H1 (cell line): ENCODE measurements around the gene MYO7B. TPM values are rescaled to one million over a fixed set of nuclear protein-coding genes. Genes with fewer than 3 reads are reported as not detected.

Experiments
- CTCF ChIA-PET: fragments of 300-600 bp; sonication (Branson Sonifier 250); formaldehyde crosslinking; loops from one replicate; lab custom pipeline; 2021; ENCODE audit not compliant: partially characterized antibody; lab: Charles Lee
- POLR2A ChIA-PET: fragments of 300-600 bp; sonication (Branson Sonifier 250); formaldehyde crosslinking; loops from one replicate; lab custom pipeline; 2021; ENCODE audit warnings: inconsistent platforms; ENCODE audit not compliant: partially characterized antibody; lab: Charles Lee
- DNase-seq, 2 experiments: peaks; one replicate each; pipeline versions ENCODE4 v3.0.0 to v3.0.0-alpha.2; 2010 to 2022; ENCODE audit warnings: low spot score in 2 of 2, low read depth in 1 of 2, mixed read lengths in 1 of 2
- FAIRE-seq: peaks from 2 replicates; lab custom pipeline; 2011; peaks lifted over from hg19 to GRCh38; lab: Jason Lieb, UNC
- H2AFZ ChIP-seq: 2 replicates; pipeline ENCODE4 v1.8.1; 2012; ENCODE audit warnings: low read length, inconsistent platforms
- H2AK5ac ChIP-seq: 2 replicates; pipeline ENCODE4 v1.6.1; 2013; ENCODE audit warnings: low read depth, low read length
- H2BK120ac ChIP-seq: replicated peaks from 2 replicates; pipeline ENCODE3; 2013; ENCODE audit warnings: low read depth, low read length, inconsistent platforms
- H2BK12ac ChIP-seq: 2 replicates; pipeline ENCODE4 v1.6.1; 2013; ENCODE audit warnings: low read depth, low read length
- H2BK15ac ChIP-seq: 2 replicates; pipeline ENCODE4 v1.6.1; 2013; ENCODE audit warnings: low read length
- H2BK20ac ChIP-seq: 2 replicates; pipeline ENCODE4 v1.6.1; 2013; ENCODE audit warnings: low read length
- H2BK5ac ChIP-seq: 2 replicates; pipeline ENCODE4 v1.6.1; 2013; ENCODE audit warnings: low read depth, low read length
- H3K14ac ChIP-seq: 2 replicates; pipeline ENCODE4 v1.6.1; 2013; ENCODE audit warnings: inconsistent platforms; ENCODE audit not compliant: insufficient read length
- H3K18ac ChIP-seq: 2 replicates; pipeline ENCODE4 v1.6.1; 2013; ENCODE audit warnings: low read length; ENCODE audit errors: extremely low read depth
- H3K23ac ChIP-seq: 2 replicates; pipeline ENCODE4 v1.6.1; 2013; ENCODE audit warnings: inconsistent platforms; ENCODE audit not compliant: insufficient read length
- H3K23me2 ChIP-seq: 2 replicates; pipeline ENCODE4 v1.6.1; 2013; ENCODE audit warnings: low read depth, low read length
- H3K27ac ChIP-seq: 2 replicates; pipeline ENCODE4 v1.6.1; 2011; ENCODE audit warnings: low read depth, low read length, inconsistent platforms
- H3K27me3 ChIP-seq, 4 experiments: replicated peaks in 1 of 4; 1 replicate in 1 of 4; 2 replicates in 3 of 4; pipeline versions ENCODE4 v1.6.1 to v1.8.1; 2011 to 2013; ENCODE audit warnings: low read length in 3 of 4, mild to moderate bottlenecking in 3 of 4, inconsistent platforms in 2 of 4, mixed read lengths in 2 of 4, moderate library complexity in 1 of 4; ENCODE audit not compliant: control insufficient read depth in 3 of 4, insufficient read depth in 3 of 4; ENCODE audit errors: extremely low read depth in 1 of 4
- H3K36me3 ChIP-seq, 4 experiments: 2 replicates each; pipeline versions ENCODE4 v1.6.1 to v1.8.1; 2011 to 2013; ENCODE audit warnings: mild to moderate bottlenecking in 4 of 4, low read length in 3 of 4, moderate library complexity in 2 of 4, control low read depth in 1 of 4, inconsistent platforms in 1 of 4; ENCODE audit not compliant: insufficient read depth in 4 of 4, control insufficient read depth in 2 of 4
- H3K4ac ChIP-seq: replicated peaks from 2 replicates; pipeline ENCODE3; 2013; ENCODE audit warnings: low read length, low read depth, mixed read lengths, inconsistent platforms; ENCODE audit not compliant: insufficient read length
- H3K4me1 ChIP-seq, 4 experiments: replicated peaks in 1 of 4; 1 replicate in 1 of 4; 2 replicates in 3 of 4; pipeline versions ENCODE4 v1.6.1 to v1.8.1; 2011 to 2013; ENCODE audit warnings: low read length in 3 of 4, inconsistent platforms in 2 of 4, mixed read lengths in 1 of 4; ENCODE audit not compliant: insufficient read depth in 4 of 4, control insufficient read depth in 3 of 4
- H3K4me2 ChIP-seq, 2 experiments: 2 replicates each; pipeline versions ENCODE4 v1.6.1 to v1.8.1; 2011 to 2013; ENCODE audit warnings: low read depth in 2 of 2, low read length in 2 of 2, control low read depth in 1 of 2, inconsistent platforms in 1 of 2, mild to moderate bottlenecking in 1 of 2; ENCODE audit not compliant: insufficient read depth in 1 of 2
- H3K4me3 ChIP-seq, 4 experiments: fragments of 200-600, 300-600 bp in 1 of 4; sonication (generic), shearing (Covaris generic), sonication (Bioruptor Twin) in 1 of 4; 2 replicates each; pipeline versions ENCODE4 v1.5.1 to v1.8.1; 2011 to 2016; ENCODE audit warnings: low read length in 4 of 4, low read depth in 3 of 4, control low read depth in 2 of 4, inconsistent platforms in 2 of 4, mild to moderate bottlenecking in 2 of 4, mixed read lengths in 1 of 4, moderate library complexity in 1 of 4; ENCODE audit not compliant: insufficient read depth in 2 of 4; ENCODE audit errors: extremely low read depth in 1 of 4
- H3K56ac ChIP-seq: replicated peaks from 2 replicates; pipeline ENCODE3; 2013; ENCODE audit warnings: low read depth, mild to moderate bottlenecking, mixed read lengths, low read length, inconsistent platforms; ENCODE audit not compliant: insufficient read length
- H3K79me1 ChIP-seq: 2 replicates; pipeline ENCODE4 v1.6.1; 2013; ENCODE audit warnings: low read depth, low read length, control low read depth
- H3K79me2 ChIP-seq, 2 experiments: 2 replicates each; pipeline versions ENCODE4 v1.6.1 to v1.8.1; 2012 to 2013; ENCODE audit warnings: low read length in 2 of 2, mild to moderate bottlenecking in 2 of 2, inconsistent platforms in 1 of 2; ENCODE audit not compliant: insufficient read depth in 2 of 2, control insufficient read depth in 1 of 2
- H3K9ac ChIP-seq, 4 experiments: replicated peaks in 1 of 4; 1 replicate in 1 of 4; 2 replicates in 3 of 4; pipeline versions ENCODE4 v1.6.1 to v1.8.1; 2011 to 2013; ENCODE audit warnings: low read depth in 3 of 4, low read length in 3 of 4, control low read depth in 2 of 4, mild to moderate bottlenecking in 2 of 4, moderate library complexity in 2 of 4, inconsistent platforms in 1 of 4; ENCODE audit errors: extremely low read depth in 1 of 4
- H3K9me3 ChIP-seq, 2 experiments: 2 replicates each; pipeline versions ENCODE4 v1.6.1 to v1.8.1; 2012 to 2013; ENCODE audit warnings: mild to moderate bottlenecking in 2 of 2, moderate library complexity in 2 of 2, control low read depth in 1 of 2, inconsistent platforms in 1 of 2, low read depth in 1 of 2, low read length in 1 of 2, mixed read lengths in 1 of 2; ENCODE audit not compliant: insufficient read depth in 2 of 2
- H4K20me1 ChIP-seq, 2 experiments: replicated peaks in 1 of 2; 2 replicates each; pipeline versions ENCODE3 to v1.8.1; 2011 to 2013; ENCODE audit warnings: inconsistent platforms in 2 of 2, low read length in 2 of 2, mild to moderate bottlenecking in 1 of 2; ENCODE audit not compliant: insufficient read depth in 2 of 2, control insufficient read depth in 1 of 2
- H4K5ac ChIP-seq: 2 replicates; pipeline ENCODE4 v1.6.1; 2013; ENCODE audit warnings: low read length, low read depth, mixed read lengths, inconsistent platforms; ENCODE audit not compliant: insufficient read length
- H4K8ac ChIP-seq: 2 replicates; pipeline ENCODE4 v1.8.0; 2013; ENCODE audit warnings: mild to moderate bottlenecking, moderate library complexity, low read length, inconsistent platforms; ENCODE audit not compliant: insufficient read depth; ENCODE audit errors: extremely low read depth
- H4K91ac ChIP-seq: replicated peaks from 2 replicates; pipeline ENCODE3; 2013; ENCODE audit warnings: low read length, mixed read lengths, inconsistent platforms; ENCODE audit not compliant: insufficient read length
- HDAC2 ChIP-seq, 2 experiments: fragments of 300-600 bp in 1 of 2; sonication (generic) in 1 of 2; IDR thresholded peaks; 2 replicates each; pipeline ENCODE4 v1.6.1; 2011 to 2012; ENCODE audit warnings: low read depth in 2 of 2, low read length in 2 of 2, mild to moderate bottlenecking in 2 of 2, moderate library complexity in 2 of 2, borderline replicate concordance in 1 of 2, inconsistent platforms in 1 of 2
- JUND ChIP-seq: IDR thresholded peaks from 2 replicates; pipeline ENCODE4 v1.6.1; 2011; ENCODE audit warnings: mild to moderate bottlenecking, improper control_type of control experiment, low read length
- KDM4A ChIP-seq: IDR thresholded peaks from one replicate; pipeline ENCODE4 v1.7.1; 2012; ENCODE audit warnings: low read depth, mild to moderate bottlenecking, moderate library complexity, low read length, inconsistent platforms; ENCODE audit not compliant: severe bottlenecking
- KDM5A ChIP-seq: fragments of 200-600 bp; IDR thresholded peaks from 2 replicates; pipeline ENCODE4 v1.7.1; 2012; ENCODE audit warnings: mild to moderate bottlenecking, low read length, inconsistent platforms, mixed read lengths
- MAFK ChIP-seq: IDR thresholded peaks from 2 replicates; pipeline ENCODE4 v1.6.1; 2012; ENCODE audit warnings: low read depth, mild to moderate bottlenecking, improper control_type of control experiment, low read length
- RBBP5 ChIP-seq: IDR thresholded peaks from 2 replicates; pipeline ENCODE4 v1.7.1; 2012; ENCODE audit warnings: low read depth, mild to moderate bottlenecking, inconsistent platforms, low read length, moderate library complexity, borderline replicate concordance
- SIRT6 ChIP-seq: IDR thresholded peaks from one replicate; pipeline ENCODE4 v1.7.1; 2012; ENCODE audit warnings: low read length, inconsistent platforms
- TAF7 ChIP-seq: optimal IDR thresholded peaks from 2 replicates; pipeline ENCODE3; 2011; ENCODE audit warnings: low read depth, mild to moderate bottlenecking, inconsistent platforms, low read length, moderate library complexity, borderline replicate concordance
- YY1 ChIP-seq: IDR thresholded peaks from 2 replicates; pipeline ENCODE4 v1.6.1; 2011; ENCODE audit warnings: low read depth, mild to moderate bottlenecking, low read length
- WGBS, 2 experiments: shearing (Covaris generic) in 1 of 2; methylation state at CpG; one replicate each; pipeline versions ENCODE4 v1.1.6 to v1.1.7; 2013 to 2015; ENCODE audit warnings: low lambda C conversion rate in 2 of 2, mixed read lengths in 2 of 2, inconsistent platforms in 1 of 2, low coverage in 1 of 2, missing lambda C conversion rate in 1 of 2; ENCODE audit not compliant: insufficient replicate concordance in 2 of 2, insufficient coverage in 1 of 2, insufficient read length in 1 of 2; ENCODE audit errors: extremely low coverage in 1 of 2, missing lambda C conversion rate in 1 of 2; 5-methylcytosine and 5-hydroxymethylcytosine counted together
- polyA plus RNA-seq, 7 experiments: library from polyadenylated mRNA; depleted of rRNA in 3 of 7; stranded (reverse) in 5 of 7; unstranded in 2 of 7; fragments of >200 nt in 5 of 7; fragments of 200-250 nt in 2 of 7; gene quantifications; 1 replicate in 5 of 7; 2 replicates in 1 of 7; 4 replicates in 1 of 7; pipeline versions ENCODE4 v1.2.1 to v1.2.3, GENCODE V29; 2011 to 2013; ENCODE audit warnings: missing spikeins in 2 of 7, mixed read lengths in 2 of 7
- total RNA-seq: library from RNA; stranded (reverse); fragmentation: NEBNext Ultra II Directional; extraction: Animal tissue kit (Norgen Biotek cat#: 25700); gene quantifications from 2 replicates; pipeline ENCODE4 v1.2.1, GENCODE V29; 2021
- TF ChIP-seq, protein P1 (sequence below): IDR thresholded peaks from 2 replicates; pipeline ENCODE4 v1.6.1; 2011; ENCODE audit warnings: low read length, improper control_type of control experiment

The MYO7B gene
- total and polyA plus RNA-seq, 2 of the 8 experiments (the other 6 are each of a cell fraction or from before 2014, with no cell fraction given) = not detected

DNA sequence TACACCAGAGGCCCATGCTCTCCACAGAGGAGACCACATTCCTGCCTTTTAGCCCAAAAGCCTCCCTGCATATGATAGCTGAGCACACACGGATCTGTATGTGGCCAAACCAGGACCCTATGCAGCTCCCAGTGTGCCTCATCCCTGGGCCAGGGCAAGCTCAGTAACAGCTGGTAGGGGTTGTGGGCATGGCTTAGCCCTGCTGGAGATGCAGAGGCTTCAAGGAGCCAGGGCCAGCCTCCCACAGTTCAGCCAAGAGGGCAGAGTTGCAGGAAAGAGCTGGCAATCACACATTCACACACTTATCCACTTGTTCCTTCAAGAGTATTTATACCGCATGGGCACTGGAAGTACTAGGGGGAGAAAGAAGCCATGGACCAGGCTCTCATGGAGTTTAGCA lies 141.4 kb downstream of the MYO7B start:
- Histone ChIP-seq H3K14ac (no peak overlapping the region), H3K9ac (no peak overlapping the region), H2BK20ac (no peak overlapping the region), H3K4me3 (no peak overlapping the region), H2BK15ac (no peak overlapping the region), H4K5ac (no peak overlapping the region), H3K23me2 (peaks cover 2% of the 10 kb centered on the region; the same call in 1 of the 2 replicates), H3K9me3 (no peaks in the 10 kb centered on the region), H4K20me1 (no peaks in the 10 kb centered on the region), H3K18ac (no peak overlapping the region), H2AK5ac (no peak overlapping the region), H4K8ac (no peak overlapping the region), H2BK120ac (no peak overlapping the region), H2BK5ac (no peak overlapping the region), H2AFZ (no peak overlapping the region), H2BK12ac (no peak overlapping the region), H3K4me2 (no peak overlapping the region), H3K79me1 (peaks cover 2% of the 10 kb centered on the region; the same call in 1 of the 2 replicates), H3K4me1 (peaks cover 0 to 5% (median 2%) of the 10 kb centered on the region in 4 experiments; a peak in 4 of 7 replicates), H3K56ac (no peak overlapping the region), H3K27ac (no peak overlapping the region), H3K36me3 (no peaks in the 10 kb centered on the region), H3K79me2 (no peaks in the 10 kb centered on the region), H3K27me3 (peaks cover 10 to 57% (median 33%) of the 10 kb centered on the region in 4 experiments), H3K4ac (no peak overlapping the region), H4K91ac (no peak overlapping the region), H3K23ac (no peak overlapping the region)
- DNase-seq = no peak
- ChIA-PET CTCF (interaction anchor here (1.5 to 4.1 kb wide), 6 partner anchors 8 to 86 kb away, joined by 3 to 34 read pairs (median 7); no protein-coding TSS in a partner anchor), POLR2A (interaction anchor here (2.3 to 4.9 kb wide), 2 partner anchors 13 to 25 kb away, joined by 10 to 21 read pairs; partner anchors contain the start of gene SFT2D3)
- no peak for FAIRE-seq
- 83% methylated on average over 2 of the region's 2 CpGs; no CpG with 5 or more reads in 1 of the 2 experiments for WGBS, 2 experiments
- TF ChIP-seq SIRT6 (no peak), HDAC2 (IDR thresholded peaks at IDR 0.05; ENCODE audit: borderline replicate concordance in 1 of 2, low read depth in 2 of 2, low read length in 2 of 2) (no peak), JUND (no peak), KDM4A (no peak), KDM5A (no peak), RBBP5 (no peak), TAF7 (no peak), YY1 (no peak), MAFK (no peak)
- TF ChIP-seq, protein P1, sequence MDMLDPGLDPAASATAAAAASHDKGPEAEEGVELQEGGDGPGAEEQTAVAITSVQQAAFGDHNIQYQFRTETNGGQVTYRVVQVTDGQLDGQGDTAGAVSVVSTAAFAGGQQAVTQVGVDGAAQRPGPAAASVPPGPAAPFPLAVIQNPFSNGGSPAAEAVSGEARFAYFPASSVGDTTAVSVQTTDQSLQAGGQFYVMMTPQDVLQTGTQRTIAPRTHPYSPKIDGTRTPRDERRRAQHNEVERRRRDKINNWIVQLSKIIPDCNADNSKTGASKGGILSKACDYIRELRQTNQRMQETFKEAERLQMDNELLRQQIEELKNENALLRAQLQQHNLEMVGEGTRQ = no peak
